Suprapubic skin (tissue), 4 donors: ENCODE results near the gene PRR7.

Source experiments
- EP300 ChIP-seq: sonication (generic); formaldehyde crosslinking; IDR thresholded peaks from one replicate; pipeline ENCODE4 v1.6.1; 2017; ENCODE audit warnings: antibody characterized with exemption
- POLR2AphosphoS5 ChIP-seq, 3 donors: sonication (generic); formaldehyde crosslinking; IDR thresholded peaks; one replicate each; pipeline ENCODE4 v1.6.1; 2017; ENCODE audit warnings: antibody characterized with exemption in 3 of 3
- TF ChIP-seq, protein P1 (sequence below), 2 donors: fragments of 200-600 bp in 1 of 2; fragments of 450-650 bp in 1 of 2; sonication (generic) in 1 of 2; IDR thresholded peaks; one replicate each; pipeline ENCODE4 v1.5.1; 2016 to 2019; ENCODE audit warnings: antibody characterized with exemption in 2 of 2, mild to moderate bottlenecking in 1 of 2, moderate library complexity in 1 of 2

DNA sequence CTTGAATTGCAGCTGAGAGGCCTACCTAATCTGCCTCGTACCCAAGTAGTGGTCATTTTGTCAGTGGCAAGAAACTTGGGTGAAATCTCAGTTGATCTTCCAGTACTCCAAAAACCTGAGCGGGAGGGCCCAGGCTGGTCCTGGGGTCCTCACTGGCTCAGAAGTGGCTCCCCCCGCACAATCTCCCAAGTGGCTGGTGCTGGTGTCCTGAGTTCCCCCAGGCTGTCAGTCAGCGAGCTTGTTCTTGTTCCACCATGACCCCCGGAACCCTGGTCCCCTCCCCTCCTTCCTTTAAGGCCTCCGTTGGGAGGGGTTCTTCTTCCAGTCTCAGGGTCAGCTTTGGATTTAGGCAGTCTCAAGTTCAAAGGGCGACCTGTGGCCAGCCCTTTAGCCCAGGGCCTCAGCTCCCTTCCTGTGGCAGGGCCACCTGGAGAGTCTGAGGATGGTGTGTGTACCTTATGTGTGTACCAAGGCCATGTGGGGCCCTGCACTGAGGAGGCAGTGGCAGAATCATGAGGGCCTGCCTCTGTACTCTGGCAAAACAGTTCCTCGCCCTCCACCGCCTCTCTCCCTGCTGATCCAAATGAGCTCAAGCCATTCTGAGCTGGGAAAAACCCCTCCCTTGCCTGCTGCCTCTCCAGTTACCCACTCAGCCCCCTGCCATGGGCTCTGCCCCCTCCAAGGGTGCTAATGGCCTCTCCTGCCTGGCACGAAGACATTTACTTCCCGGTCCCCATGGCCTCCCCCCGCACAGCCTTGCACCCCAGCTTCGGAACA, 31.3 kb downstream of the PRR7 start:
- TF ChIP-seq, protein P1, sequence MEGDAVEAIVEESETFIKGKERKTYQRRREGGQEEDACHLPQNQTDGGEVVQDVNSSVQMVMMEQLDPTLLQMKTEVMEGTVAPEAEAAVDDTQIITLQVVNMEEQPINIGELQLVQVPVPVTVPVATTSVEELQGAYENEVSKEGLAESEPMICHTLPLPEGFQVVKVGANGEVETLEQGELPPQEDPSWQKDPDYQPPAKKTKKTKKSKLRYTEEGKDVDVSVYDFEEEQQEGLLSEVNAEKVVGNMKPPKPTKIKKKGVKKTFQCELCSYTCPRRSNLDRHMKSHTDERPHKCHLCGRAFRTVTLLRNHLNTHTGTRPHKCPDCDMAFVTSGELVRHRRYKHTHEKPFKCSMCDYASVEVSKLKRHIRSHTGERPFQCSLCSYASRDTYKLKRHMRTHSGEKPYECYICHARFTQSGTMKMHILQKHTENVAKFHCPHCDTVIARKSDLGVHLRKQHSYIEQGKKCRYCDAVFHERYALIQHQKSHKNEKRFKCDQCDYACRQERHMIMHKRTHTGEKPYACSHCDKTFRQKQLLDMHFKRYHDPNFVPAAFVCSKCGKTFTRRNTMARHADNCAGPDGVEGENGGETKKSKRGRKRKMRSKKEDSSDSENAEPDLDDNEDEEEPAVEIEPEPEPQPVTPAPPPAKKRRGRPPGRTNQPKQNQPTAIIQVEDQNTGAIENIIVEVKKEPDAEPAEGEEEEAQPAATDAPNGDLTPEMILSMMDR (IDR thresholded peaks at IDR 0.05): no peak
- TF ChIP-seq EP300: no peak
- no peak for TF ChIP-seq POLR2AphosphoS5 (IDR thresholded peaks at IDR 0.05)
